Activated naive CD8-positive, alpha-beta T cell treated with anti-CD3 and anti-CD28 coated beads, Interleukin-2, amount 50 U/mL, for 24 hours (primary cell): ENCODE measurements around the gene RAPH1.
A peak's percentile ranks its signal among the peaks of the same experiment; 100 is the strongest.

Experiments
- ATAC-seq: fragments of 150-1000 bp; cut with Tn5 transposase; one replicate; pipeline ENCODE4 v1.10.0; 2021
- DNase-seq: peaks from one replicate; pipeline ENCODE4 v3.0.0; 2021
- H3K27ac Mint-ChIP-seq: one replicate; pipeline ENCODE4 v1.8.0; 2021; ENCODE audit warnings: mild to moderate bottlenecking, mixed read lengths
- H3K27me3 Mint-ChIP-seq: one replicate; pipeline ENCODE4 v1.8.0; 2021; ENCODE audit warnings: mixed read lengths
- H3K36me3 Mint-ChIP-seq: one replicate; pipeline ENCODE4 v1.8.0; 2021; ENCODE audit warnings: low read depth, mixed read lengths
- H3K4me1 Mint-ChIP-seq: one replicate; pipeline ENCODE4 v1.8.0; 2021; ENCODE audit warnings: mixed read lengths
- H3K4me3 Mint-ChIP-seq: one replicate; pipeline ENCODE4 v1.8.0; 2021; ENCODE audit warnings: mild to moderate bottlenecking, moderate library complexity, mixed read lengths
- H3K9me3 Mint-ChIP-seq: one replicate; pipeline ENCODE4 v1.8.0; 2021; ENCODE audit warnings: mixed read lengths

RAPH1 gene

GRCh38 chr2:203361922-203362321 is 173.2 kb downstream of the RAPH1 start:
- no peak for ATAC-seq
- Mint-ChIP-seq H3K4me3 (no peak overlapping the region), H3K27me3 (no peaks in the 10 kb centered on the region), H3K36me3 (peaks cover 2% of the 10 kb centered on the region), H3K4me1 (peaks cover 2% of the 10 kb centered on the region), H3K27ac (no peak overlapping the region), H3K9me3 (no peaks in the 10 kb centered on the region)
- DNase-seq: no peak

- Mint-ChIP-seq H3K9me3 (no peaks in the 10 kb centered on the region), H3K27ac (no peak overlapping the region), H3K36me3 (peaks cover under 1% of the 10 kb centered on the region), H3K4me3 (no peak overlapping the region), H3K27me3 (no peaks in the 10 kb centered on the region), H3K4me1 (peaks cover 2% of the 10 kb centered on the region)
- DNase-seq (no peak), ATAC-seq (no peak)
These were observed 173.6 kb downstream of the RAPH1 start for GRCh38 chr2:203361495-203361894.

- H3K27ac Mint-ChIP-seq: no peak overlapping the region
- no peaks in the 10 kb centered on the region for H3K27me3 Mint-ChIP-seq
- H3K9me3 Mint-ChIP-seq: no peaks in the 10 kb centered on the region
- H3K4me3 Mint-ChIP-seq: no peak overlapping the region
- peaks cover 1% of the 10 kb centered on the region for H3K36me3 Mint-ChIP-seq
- DNase-seq (no peak), ATAC-seq (no peak)
- peaks cover 2% of the 10 kb centered on the region for H3K4me1 Mint-ChIP-seq
These were observed 174.2 kb downstream of the RAPH1 start for GRCh38 chr2:203360833-203361430.

GRCh38 chr2:203359450-203359849 is 175.7 kb downstream of the RAPH1 start:
- peaks cover 2% of the 10 kb centered on the region for H3K4me1 Mint-ChIP-seq
- no peak for DNase-seq
- H3K27ac Mint-ChIP-seq: no peak overlapping the region
- H3K27me3 Mint-ChIP-seq: no peaks in the 10 kb centered on the region
- H3K36me3 Mint-ChIP-seq: peaks cover 3% of the 10 kb centered on the region
- H3K9me3 Mint-ChIP-seq: no peaks in the 10 kb centered on the region
- H3K4me3 Mint-ChIP-seq: no peak overlapping the region
- no peak for ATAC-seq

- Mint-ChIP-seq H3K36me3 (peaks cover 6% of the 10 kb centered on the region), H3K4me1 (no peaks in the 10 kb centered on the region), H3K27me3 (no peaks in the 10 kb centered on the region), H3K27ac (no peak overlapping the region), H3K9me3 (no peaks in the 10 kb centered on the region), H3K4me3 (no peak overlapping the region)
- no peak for ATAC-seq
- no peak for DNase-seq
These were observed 180.1 kb downstream of the RAPH1 start for GRCh38 chr2:203354966-203355365.

GRCh38 chr2:203352604-203353255 is 182.4 kb downstream of the RAPH1 start:
- no peaks in the 10 kb centered on the region for H3K9me3 Mint-ChIP-seq
- DNase-seq: no peak
- H3K4me1 Mint-ChIP-seq: no peaks in the 10 kb centered on the region
- no peak overlapping the region for H3K4me3 Mint-ChIP-seq
- ATAC-seq: no peak
- no peaks in the 10 kb centered on the region for H3K27me3 Mint-ChIP-seq
- no peak overlapping the region for H3K27ac Mint-ChIP-seq
- H3K36me3 Mint-ChIP-seq: peaks cover 6% of the 10 kb centered on the region

GRCh38 chr2:203347375-203347774 is 187.7 kb downstream of the RAPH1 start:
- H3K4me3 Mint-ChIP-seq: no peak overlapping the region
- peaks cover 12% of the 10 kb centered on the region for H3K36me3 Mint-ChIP-seq
- H3K27me3 Mint-ChIP-seq: no peaks in the 10 kb centered on the region
- H3K27ac Mint-ChIP-seq: no peak overlapping the region
- DNase-seq: no peak
- no peaks in the 10 kb centered on the region for H3K4me1 Mint-ChIP-seq
- no peaks in the 10 kb centered on the region for H3K9me3 Mint-ChIP-seq
- ATAC-seq: no peak

- H3K4me3 Mint-ChIP-seq: no peak overlapping the region
- peaks cover 12% of the 10 kb centered on the region for H3K36me3 Mint-ChIP-seq
- H3K27ac Mint-ChIP-seq: no peak overlapping the region
- no peaks in the 10 kb centered on the region for H3K9me3 Mint-ChIP-seq
- ATAC-seq (no peak), DNase-seq (no peak)
- H3K27me3 Mint-ChIP-seq: no peaks in the 10 kb centered on the region
- H3K4me1 Mint-ChIP-seq: no peaks in the 10 kb centered on the region
These were observed 188.5 kb downstream of the RAPH1 start for GRCh38 chr2:203346612-203347011.

- Mint-ChIP-seq H3K4me1 (no peaks in the 10 kb centered on the region), H3K36me3 (peaks cover 12% of the 10 kb centered on the region), H3K4me3 (no peak overlapping the region), H3K27ac (peak overlapping the region; percentile 22), H3K9me3 (no peaks in the 10 kb centered on the region), H3K27me3 (no peaks in the 10 kb centered on the region)
- no peak for ATAC-seq
- DNase-seq: no peak
These were observed 190.4 kb downstream of the RAPH1 start for GRCh38 chr2:203344667-203345066.
